ENCODE measurements around the gene FARP1.

DNA sequence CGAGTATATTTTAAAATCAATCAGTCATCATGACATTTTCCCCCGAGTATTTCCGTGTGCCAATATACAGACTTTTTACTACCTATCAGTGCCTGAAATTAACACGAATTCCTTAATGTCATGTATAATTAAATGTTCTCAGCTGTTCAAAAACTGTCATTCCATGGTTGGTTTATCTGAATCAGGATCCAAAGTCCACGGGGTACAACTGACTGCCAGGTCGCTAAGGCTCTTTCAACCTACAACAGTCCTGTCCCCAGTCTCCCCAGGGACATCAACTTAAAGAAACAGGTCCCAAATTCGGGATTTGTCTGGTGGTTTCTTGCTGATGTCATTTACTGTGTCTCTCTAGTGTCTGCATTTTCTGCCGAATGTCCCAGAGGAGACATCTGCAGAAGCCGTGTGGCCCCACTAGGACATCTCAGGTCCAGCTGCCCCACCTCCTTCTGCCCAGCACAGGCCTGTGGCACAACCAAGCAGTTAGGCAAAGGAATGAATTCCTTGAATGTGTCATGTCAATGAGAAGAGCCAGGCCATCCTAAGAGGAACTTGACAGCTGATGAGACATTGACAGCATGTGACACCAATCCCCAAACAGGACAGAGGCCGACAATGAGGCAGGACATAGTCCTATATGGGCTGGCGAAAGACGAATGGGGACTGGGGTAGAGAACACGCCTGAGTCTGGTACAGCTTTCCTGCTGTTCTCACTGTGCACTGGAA is 324.5 kb downstream of the FARP1 start:
- TF ChIP-seq POLR2AphosphoS5 (IDR thresholded peaks at IDR 0.05) (no peak), POLR2A (IDR thresholded peaks at IDR 0.05) (no peak), EP300 (IDR thresholded peaks at IDR 0.05) (no peak)
- TF ChIP-seq, protein P1, sequence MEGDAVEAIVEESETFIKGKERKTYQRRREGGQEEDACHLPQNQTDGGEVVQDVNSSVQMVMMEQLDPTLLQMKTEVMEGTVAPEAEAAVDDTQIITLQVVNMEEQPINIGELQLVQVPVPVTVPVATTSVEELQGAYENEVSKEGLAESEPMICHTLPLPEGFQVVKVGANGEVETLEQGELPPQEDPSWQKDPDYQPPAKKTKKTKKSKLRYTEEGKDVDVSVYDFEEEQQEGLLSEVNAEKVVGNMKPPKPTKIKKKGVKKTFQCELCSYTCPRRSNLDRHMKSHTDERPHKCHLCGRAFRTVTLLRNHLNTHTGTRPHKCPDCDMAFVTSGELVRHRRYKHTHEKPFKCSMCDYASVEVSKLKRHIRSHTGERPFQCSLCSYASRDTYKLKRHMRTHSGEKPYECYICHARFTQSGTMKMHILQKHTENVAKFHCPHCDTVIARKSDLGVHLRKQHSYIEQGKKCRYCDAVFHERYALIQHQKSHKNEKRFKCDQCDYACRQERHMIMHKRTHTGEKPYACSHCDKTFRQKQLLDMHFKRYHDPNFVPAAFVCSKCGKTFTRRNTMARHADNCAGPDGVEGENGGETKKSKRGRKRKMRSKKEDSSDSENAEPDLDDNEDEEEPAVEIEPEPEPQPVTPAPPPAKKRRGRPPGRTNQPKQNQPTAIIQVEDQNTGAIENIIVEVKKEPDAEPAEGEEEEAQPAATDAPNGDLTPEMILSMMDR (IDR thresholded peaks at IDR 0.05): no peak
